ELR (cell line): Measurements from ENCODE around the gene VDAC2.

ENCODE experiments used
- DNase-seq: peaks from one replicate; pipeline ENCODE4 v3.0.0-alpha.2; 2015; ENCODE audit warnings: low read depth

VDAC2 gene

DNA sequence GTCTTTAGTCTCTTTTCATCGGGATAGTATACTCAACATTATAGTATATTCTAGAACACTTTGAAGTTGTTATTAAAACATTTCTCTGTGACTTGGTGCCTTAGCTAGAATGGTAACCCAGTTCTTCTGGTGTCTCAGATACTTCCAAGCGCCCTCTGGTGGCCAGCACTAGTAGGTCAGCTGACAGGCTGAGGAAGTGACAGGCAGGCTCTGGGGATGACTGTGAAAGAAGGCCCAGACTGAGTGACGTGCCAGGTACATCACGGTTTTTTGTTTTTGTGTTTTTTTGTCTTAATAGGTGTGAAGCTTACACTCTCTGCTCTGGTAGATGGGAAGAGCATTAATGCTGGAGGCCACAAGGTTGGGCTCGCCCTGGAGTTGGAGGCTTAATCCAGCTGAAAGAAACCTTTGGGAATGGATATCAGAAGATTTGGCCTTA, 20.0 kb downstream of the VDAC2 start:
- DNase-seq: peak; percentile 91

DNA sequence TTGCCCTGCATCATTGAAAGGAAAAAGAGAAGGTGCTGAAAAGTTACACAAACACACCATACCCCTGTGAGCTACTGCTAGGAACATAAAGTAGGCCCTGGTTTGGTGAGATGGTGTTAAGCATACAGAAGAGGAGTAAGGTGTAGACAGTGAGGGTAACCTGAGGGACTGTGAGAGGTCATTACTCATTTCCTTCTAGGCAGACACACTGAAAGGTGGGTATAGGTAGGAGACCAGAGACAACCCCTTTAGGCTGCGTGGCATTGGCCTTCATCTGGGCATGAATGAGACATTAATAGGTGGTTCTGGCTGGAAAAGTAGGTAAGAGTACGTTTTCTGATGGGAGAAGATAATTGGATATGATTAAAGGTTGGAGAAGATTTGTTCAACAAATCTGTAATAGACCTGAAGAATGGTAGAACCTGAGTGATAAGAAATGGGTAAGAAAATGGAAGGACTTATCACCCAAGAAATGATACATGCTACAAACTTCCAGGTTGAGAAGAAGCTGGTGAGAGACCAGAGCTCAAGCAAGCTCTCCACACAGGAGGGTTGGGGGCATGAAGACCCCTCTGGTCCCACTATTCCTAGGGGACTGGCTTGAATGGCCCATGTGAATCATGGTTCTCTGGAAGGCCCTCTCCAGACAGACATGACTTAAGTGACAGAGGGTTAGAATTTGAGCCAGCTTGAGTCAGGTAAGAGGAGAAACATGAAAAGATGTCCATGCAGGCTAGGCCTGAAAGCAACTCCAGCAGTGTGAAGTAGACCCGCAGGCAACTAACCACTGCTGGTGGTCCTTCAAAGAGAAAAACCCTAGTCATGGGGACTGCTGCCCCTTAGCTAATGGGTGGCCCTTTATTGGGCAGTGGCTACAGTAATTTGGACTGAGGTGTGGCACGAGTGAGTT, 21.3 kb downstream of the VDAC2 start:
- DNase-seq: no peak

DNA sequence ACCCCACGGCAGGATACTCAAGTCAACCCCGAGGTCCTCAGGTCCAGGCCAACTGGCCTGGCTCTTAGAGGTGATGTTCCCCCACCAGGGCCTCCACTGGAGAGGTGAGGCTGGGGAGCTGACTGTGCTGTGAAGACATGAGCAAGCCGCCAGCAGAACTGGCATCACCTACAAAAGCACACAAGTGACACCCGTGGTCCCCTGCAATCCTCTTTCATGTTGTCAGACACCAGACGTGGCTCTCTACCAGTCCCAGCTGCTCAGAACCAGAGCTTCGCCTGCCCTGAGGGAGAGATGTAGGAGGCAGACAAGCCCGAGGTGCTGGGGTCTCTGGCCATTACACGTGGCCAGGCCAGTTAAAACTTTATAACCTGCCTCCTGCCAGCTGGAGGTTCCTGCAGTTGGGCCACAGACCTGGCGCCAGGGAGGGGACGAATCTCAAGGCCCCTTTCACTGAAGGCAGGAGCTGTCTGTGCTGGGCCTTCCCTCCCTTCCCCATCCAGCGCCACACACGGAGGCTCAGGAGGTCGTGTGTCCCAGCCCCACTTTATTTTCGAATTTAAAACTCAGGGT, 22.9 kb downstream of the VDAC2 start:
- peak; percentile 22 for DNase-seq

DNA sequence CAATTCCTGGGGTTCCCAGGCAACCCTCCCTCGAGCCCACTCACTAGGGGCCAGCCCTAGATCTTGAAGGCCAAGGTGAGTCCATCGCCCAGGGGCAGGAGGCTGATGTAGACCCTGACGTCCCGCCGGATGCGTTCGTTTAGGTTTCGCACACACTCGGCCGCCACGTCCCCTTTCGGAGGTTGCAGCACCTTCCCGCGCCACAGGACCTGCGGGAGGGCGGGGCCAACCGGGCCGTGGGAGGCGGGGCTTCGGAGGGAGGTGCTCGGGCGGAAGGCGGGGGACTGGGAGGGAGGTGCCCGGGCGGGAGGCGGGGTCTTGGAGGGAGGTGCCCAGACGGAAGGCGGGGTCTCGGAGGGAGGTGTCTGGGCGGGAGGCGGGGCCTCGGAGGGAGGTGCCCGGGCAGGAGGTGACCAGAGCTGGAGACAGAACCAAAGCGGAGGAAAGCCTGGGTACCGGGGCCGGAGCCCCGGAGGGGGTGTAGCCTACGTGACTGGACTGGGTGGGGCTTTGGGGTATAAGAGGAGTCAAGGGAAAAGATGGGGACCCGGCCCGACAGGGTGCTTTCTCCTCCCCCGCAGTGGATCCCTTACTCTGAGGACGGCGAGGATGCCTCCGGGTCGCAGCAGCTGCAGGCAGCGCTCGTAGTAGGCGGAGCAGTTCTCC, 23.6 kb downstream of the VDAC2 start:
- DNase-seq: peak; percentile 96

GRCh38 chr10:75234683-75235374, 24.2 kb downstream of the VDAC2 start:
- no peak for DNase-seq

DNA sequence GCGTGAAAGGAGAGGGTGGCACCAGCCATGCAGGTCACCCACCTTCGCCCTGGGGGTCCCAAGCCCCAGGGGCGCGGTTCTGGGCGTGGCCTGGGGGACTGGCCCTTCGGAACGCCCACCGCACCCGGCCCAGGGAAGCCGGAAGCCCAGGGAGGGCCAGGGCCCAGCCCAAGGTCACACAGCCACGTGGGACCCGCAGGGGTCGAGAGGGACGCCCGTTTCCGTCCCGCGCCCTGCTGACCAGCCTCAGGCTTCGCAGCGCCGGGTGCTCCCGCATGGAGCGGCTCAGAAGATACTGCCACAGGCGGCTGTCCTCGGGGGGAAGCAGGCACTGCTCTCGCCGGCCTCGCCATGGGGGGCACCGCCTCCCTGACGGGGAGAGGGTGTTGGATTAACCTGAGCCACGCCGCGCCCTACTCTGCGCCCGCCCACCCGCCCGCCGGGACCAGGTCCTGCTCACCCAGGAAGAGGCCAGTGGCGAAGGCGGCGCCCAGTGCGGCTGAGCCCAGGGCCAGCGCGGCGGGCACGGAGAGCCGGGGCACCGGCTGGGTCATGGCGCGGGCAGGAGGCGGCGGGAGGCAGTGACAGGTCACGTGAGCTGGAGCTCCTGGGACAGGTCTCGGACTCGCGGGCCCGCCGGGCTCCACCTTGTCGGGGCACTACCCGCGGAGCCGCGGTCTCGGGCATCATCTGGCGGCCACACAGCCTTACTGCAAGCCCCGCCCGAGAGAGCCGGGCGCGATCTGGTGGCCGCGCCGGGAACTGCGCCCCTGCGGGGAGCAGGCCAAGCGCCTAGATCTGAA, 25.0 kb downstream of the VDAC2 start, which contains the start of gene COMTD1:
COMTD1 (minus strand) TSS at position 583 of the 803 bp plus-strand sequence; CDS start at position 554, 29 bp downstream.
- DNase-seq: peak; percentile 91

DNA sequence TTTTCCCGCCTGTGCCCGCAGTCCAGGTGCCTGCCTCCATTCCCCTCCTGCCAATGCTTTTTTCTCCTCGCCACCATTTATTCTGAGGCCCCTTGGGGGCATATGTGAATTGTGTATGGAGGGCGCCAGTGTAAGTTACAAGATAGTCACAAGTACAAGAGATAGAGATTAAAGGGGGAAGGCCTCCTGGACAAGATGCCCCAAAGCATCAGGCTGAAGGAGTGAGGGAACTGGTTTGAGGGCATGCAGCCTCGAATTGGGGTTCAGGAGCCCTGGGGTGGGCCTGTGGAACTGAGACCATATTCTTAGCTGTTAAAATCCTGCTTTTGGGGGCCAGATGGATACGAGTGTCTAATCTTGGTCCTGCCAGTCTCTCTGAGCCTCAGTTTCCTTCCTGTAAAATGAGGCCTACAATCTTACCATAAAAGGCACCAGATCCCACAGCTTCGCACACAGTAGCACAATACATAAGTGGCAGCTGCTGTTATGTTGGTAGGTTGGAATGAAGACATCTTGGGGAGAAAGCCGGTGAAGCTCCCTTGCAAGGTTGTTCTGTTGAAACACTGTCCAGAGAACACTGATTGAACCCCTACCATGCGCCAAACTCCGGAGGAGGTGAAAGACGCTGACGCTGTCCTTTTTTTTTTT, 25.7 kb downstream of the VDAC2 start:
- DNase-seq: no peak

- no peak for DNase-seq
These were observed 27.8 kb downstream of the VDAC2 start for GRCh38 chr10:75238182-75239095.

- DNase-seq: no peak
These were observed 28.6 kb downstream of the VDAC2 start for GRCh38 chr10:75239096-75239790.

DNA sequence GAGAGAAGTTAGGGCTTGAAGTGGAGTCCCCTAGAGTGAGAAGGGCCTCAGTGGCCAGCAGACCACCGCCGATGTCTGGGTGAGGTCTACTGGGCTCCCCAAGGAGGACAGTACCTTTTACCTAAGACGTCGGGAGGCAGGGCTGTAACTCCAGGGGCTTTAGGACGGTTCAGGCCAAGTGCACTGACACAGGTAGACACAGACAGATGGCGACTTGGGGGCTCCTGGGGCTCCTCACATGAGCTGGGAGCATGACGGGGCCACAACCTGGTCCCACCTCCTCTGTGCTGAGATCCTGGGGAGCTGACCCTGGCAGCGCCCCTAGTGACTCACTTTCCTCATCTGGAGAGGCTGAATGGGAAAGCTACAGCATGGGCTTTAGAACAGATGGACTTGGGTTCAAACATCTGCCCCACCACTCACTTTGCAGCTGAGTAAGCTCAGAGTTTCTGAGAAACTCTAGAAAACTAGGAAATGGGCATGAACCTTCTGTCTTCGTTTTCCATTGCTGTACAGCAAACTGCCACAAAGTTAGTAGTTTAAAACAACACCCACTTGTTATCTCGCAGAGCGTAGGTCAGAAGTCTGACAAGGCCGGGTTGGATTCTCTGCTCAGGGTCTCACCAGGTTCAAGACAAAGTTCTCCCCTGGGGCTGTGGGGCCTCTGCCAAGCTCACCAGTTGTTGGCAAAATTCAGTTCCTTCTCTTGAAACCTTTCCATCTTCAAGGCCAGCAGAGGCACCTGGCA, 29.9 kb downstream of the VDAC2 start:
- no peak for DNase-seq

DNA sequence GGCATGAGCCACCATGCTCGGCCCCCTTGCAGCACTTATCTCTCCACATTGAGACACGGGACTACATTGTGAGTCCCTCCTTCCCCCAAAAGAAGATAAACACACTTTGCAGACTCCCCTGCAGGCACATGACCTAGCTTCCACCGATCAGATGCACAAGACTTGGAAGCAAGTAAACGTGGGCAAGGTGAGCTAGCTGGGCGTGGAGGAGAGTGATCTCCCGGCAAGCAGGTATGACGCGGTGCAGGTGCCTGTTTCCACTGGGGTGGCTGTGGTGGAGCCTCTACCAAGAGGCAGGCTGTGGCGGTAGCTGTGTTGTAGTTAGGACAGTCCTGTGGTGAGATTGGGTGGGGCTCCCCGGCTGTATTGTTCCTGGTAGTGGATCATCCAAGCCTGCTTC, 32.8 kb downstream of the VDAC2 start:
- no peak for DNase-seq

DNA sequence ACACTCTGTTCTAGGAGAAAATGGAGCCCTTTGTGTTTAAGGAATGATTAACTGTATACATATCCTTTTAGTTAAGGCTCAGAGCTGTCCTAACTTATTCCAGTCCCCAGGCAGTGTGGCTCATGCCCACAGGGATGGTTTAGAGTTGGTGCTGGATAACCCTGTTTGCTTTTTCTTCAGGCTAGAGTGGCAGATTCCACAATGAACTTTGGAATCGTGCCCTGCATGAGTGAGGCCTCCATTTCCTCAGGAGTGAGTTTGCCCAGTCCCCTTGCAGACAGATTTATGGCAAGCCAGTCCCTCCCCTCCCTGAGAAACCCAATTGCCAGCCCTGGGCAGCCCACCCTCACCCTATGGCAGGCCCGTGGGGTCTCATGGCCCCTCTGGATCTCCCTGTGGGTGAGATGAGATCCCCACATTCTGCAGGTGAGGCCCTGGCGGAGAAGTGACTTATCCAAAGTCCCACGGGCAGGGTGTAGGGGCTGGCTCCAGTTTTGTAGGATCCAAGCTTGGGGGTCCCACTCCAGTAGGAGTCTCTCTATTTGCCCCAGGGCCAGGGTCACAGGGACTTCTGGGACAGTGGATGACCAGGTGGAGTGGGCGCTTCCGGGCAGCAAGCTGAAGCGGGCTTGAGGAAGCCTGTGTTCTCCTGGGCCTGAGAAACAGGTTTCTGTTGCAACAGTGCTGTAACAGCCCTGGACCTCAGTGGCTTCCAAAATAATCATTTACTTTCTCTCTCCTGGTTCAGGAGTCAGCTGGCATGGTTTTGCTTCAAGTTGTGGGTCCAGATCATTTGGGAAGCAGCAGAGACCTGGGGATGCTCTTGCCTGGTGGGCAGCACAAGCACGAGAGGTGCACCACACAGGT, 34.1 kb downstream of the VDAC2 start:
- no peak for DNase-seq

DNA sequence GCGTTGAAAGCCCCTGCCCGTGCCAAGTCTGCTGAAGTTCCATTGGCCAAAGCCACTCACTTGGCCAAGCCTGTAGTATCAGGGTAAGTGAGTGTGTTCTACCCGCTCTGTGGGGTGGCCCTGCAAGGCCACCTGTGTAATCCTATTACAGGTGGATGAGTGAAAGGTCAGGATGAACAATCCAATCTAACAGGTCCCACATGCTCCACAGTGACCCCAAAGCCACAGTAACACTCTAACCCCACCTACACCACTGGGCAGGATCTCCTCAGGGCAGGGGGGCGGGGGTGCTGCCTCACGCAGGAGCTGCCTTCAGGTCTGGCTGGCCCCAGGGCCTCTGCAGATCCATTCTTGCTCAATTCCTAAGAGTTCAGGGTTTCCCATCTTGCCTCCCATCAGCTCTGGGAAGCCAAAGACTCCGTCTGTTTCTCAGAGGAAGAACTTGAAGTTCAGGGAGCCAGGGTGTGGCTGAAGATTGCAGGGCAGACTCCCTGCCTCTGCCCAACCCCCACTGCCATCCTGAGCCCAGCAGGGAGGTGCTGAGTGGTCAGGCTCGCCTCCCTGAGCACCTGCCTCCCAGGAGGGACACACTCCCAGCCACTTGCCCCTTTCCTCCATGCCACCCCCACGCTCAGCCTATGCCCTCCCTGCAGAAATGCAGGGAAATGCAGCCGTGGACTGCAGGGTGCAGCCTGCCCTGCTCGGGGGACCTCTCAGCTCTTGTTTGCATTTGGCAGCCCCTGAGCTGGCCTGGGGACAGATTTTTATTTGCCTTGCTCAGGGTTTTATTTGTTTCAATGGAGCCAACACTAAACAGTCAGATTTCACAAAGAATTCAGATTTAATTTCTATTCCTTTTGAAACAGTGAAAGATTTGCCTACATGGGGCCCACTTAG, 35.0 kb downstream of the VDAC2 start:
- DNase-seq: no peak

DNA sequence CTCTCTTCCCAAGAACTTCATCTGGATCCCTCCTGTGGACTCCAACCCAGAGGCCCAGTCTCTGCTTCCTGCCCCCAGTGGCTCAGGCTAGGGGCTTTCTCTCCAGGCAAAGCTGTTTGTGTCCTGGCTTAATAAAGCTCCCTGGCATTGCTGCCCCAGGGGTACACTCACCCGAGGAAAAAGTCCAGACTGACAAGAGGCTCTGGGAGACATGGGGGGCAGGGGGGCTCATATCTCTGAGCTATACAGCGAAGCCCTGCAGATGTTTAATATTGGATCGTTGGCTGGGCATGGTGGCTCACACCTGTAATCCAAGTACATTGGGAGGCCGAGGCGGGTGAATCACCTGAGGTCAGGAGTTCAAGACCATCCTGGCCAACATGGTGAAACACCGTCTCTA, 35.9 kb downstream of the VDAC2 start:
- DNase-seq: no peak

GRCh38 chr10:75247797-75248196, 37.2 kb downstream of the VDAC2 start:
- no peak for DNase-seq

DNA sequence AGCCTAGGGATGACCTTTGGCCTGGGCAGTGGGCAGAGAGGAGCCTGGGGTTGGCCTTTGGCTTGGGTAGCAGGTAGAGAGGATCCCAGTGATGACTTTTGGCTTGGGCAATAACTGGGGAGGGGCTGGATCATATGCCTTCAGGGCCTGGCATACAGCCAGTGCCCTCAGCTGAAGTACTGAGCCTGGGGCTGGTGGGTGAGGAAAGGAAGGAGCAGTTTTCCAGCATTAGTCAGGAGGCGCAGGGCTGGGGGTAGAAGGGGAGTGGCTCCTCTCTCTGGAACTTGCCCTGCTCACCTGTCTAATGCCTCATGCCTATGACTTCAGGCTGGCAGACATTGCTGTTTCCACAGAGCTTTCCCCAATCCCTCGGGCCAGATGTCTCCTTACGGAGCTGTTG, 40.3 kb downstream of the VDAC2 start:
- DNase-seq: peak; percentile 12
